ENCODE measurements around the gene FKBP11.

Gene FKBP11

DNA sequence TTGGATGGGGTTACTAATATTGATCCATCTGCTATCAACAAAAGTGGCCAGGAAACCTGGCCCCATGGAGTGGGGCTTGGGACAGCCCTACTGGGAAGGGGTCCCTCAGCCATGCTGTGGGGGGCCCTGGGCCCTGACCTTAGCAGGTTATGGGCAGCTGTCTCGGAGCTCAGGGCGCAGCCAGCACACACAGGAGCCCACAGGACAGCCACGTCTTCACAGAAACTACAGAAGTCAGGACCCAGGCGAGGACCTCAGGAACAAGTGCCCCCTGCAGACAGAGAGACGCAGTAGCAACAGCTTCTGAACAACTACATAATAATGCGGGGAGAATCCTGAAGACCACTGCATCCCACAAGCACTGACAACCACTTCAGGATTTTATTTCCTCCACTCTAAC, 11.9 kb upstream of the FKBP11 start:
- ATAC-seq (ENCODE audit: insufficient read depth, low read depth) (0 out of 3 replicates have a peak, but pooled peaks have one; percentile 39), DNase-seq (peak; percentile 16)
- Histone ChIP-seq H4K20me1 (ENCODE audit: insufficient read depth, low read length) (peaks cover 51% of the 10 kb centered on the region), H3K27ac (ENCODE audit: low read length) (no peak overlapping the region), H3K4me1 (ENCODE audit: insufficient read depth, low read length) (peaks cover 5% of the 10 kb centered on the region; the same call in 1 of the 2 replicates), H3K79me2 (ENCODE audit: insufficient read depth, low read length) (peaks cover 15% of the 10 kb centered on the region), H2AFZ (ENCODE audit: low read depth, low read length) (no peak overlapping the region), H3K27me3 (ENCODE audit: insufficient read depth, low read length, poor library complexity) (no peaks in the 10 kb centered on the region), H3K9ac (ENCODE audit: low read depth, low read length) (no peak overlapping the region), H3K9me3 (ENCODE audit: insufficient read depth, low read length, severe bottlenecking) (no peaks in the 10 kb centered on the region), H3K4me3 (ENCODE audit: low read depth in 1 of 2, low read length in 2 of 2) (no peak overlapping the region), H3K36me3 (ENCODE audit: insufficient read depth, low read length) (peaks cover 93% of the 10 kb centered on the region), H3K4me2 (ENCODE audit: insufficient read depth, low read length) (no peak overlapping the region)
- TF ChIP-seq EZH2 (IDR thresholded peaks at IDR 0.05; ENCODE audit: borderline replicate concordance, low read depth, low read length, severe bottlenecking), result no peak
- TF ChIP-seq CTCF (IDR thresholded peaks at IDR 0.05; ENCODE audit: borderline replicate concordance, extremely low read depth, low read length, poor library complexity, severe bottlenecking), result peak; percentile 45

GRCh38 chr12:48936379-48936979, 11.2 kb upstream of the FKBP11 start:
- peaks cover 9% of the 10 kb centered on the region for H3K79me2 ChIP-seq (ENCODE audit: insufficient read depth, low read length)
- H3K4me3 ChIP-seq (ENCODE audit: low read depth in 1 of 2, low read length in 2 of 2), result no peak overlapping the region
- peak; percentile 86 for ATAC-seq (ENCODE audit: insufficient read depth, low read depth)
- H3K9me3 ChIP-seq (ENCODE audit: insufficient read depth, low read length, severe bottlenecking), result no peaks in the 10 kb centered on the region
- no peak overlapping the region for H2AFZ ChIP-seq (ENCODE audit: low read depth, low read length)
- no peak for TF ChIP-seq EZH2 (IDR thresholded peaks at IDR 0.05; ENCODE audit: borderline replicate concordance, low read depth, low read length, severe bottlenecking)
- TF ChIP-seq CTCF (IDR thresholded peaks at IDR 0.05; ENCODE audit: borderline replicate concordance, extremely low read depth, low read length, poor library complexity, severe bottlenecking), result peak; percentile 95
- DNase-seq, result peak; percentile 77
- H3K27ac ChIP-seq (ENCODE audit: low read length), result no peak overlapping the region
- no peak overlapping the region for H3K9ac ChIP-seq (ENCODE audit: low read depth, low read length)
- peaks cover 92% of the 10 kb centered on the region for H3K36me3 ChIP-seq (ENCODE audit: insufficient read depth, low read length)
- peaks cover 47% of the 10 kb centered on the region for H4K20me1 ChIP-seq (ENCODE audit: insufficient read depth, low read length)
- no peak overlapping the region for H3K4me2 ChIP-seq (ENCODE audit: insufficient read depth, low read length)
- H3K4me1 ChIP-seq (ENCODE audit: insufficient read depth, low read length), result peaks cover 5% of the 10 kb centered on the region; the same call in 1 of the 2 replicates
- H3K27me3 ChIP-seq (ENCODE audit: insufficient read depth, low read length, poor library complexity), result no peaks in the 10 kb centered on the region

DNA sequence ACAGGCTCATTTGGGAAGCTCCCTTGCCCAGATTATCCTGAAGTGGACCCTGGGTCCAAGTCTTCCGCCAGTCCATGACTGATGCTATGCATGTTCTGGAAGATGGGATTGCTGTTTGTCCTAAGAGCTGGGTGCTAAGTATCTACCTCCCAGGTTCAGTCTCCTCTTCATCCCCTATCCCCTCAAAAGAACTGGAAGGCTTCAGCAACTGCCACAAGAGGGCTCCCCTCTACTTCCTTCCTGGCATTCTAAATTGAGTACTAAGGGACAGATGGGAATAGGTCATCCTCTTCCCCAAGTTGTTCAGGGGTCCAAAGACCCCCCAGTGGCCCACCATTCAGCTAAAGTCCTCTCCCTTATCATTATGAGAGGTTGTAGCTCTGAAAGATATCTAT, 9.0 kb upstream of the FKBP11 start:
- Histone ChIP-seq H3K79me2 (ENCODE audit: insufficient read depth, low read length) (0 out of 2 replicates have a peak, but pooled peaks cover 6% of the 10 kb centered on the region), H3K4me2 (ENCODE audit: insufficient read depth, low read length) (no peak overlapping the region), H4K20me1 (ENCODE audit: insufficient read depth, low read length) (peaks cover 32% of the 10 kb centered on the region; the same call in 1 of the 2 replicates), H3K36me3 (ENCODE audit: insufficient read depth, low read length) (peaks cover 83% of the 10 kb centered on the region), H3K4me3 (ENCODE audit: low read depth in 1 of 2, low read length in 2 of 2) (no peak overlapping the region), H3K27ac (ENCODE audit: low read length) (no peak overlapping the region), H3K9me3 (ENCODE audit: insufficient read depth, low read length, severe bottlenecking) (no peaks in the 10 kb centered on the region), H3K27me3 (ENCODE audit: insufficient read depth, low read length, poor library complexity) (no peaks in the 10 kb centered on the region), H3K9ac (ENCODE audit: low read depth, low read length) (no peak overlapping the region), H3K4me1 (ENCODE audit: insufficient read depth, low read length) (peaks cover 5% of the 10 kb centered on the region; the same call in 1 of the 2 replicates), H2AFZ (ENCODE audit: low read depth, low read length) (no peak overlapping the region)
- peak; percentile 21 for DNase-seq
- TF ChIP-seq CTCF (IDR thresholded peaks at IDR 0.05; ENCODE audit: borderline replicate concordance, extremely low read depth, low read length, poor library complexity, severe bottlenecking) (peak; percentile 58), EZH2 (IDR thresholded peaks at IDR 0.05; ENCODE audit: borderline replicate concordance, low read depth, low read length, severe bottlenecking) (no peak)
- ATAC-seq (ENCODE audit: insufficient read depth, low read depth), result no peak
